NCI-H2196 (cell line): ENCODE results near the gene ARHGAP22.

Source experiments
- DNase-seq: peaks from one replicate; lab custom pipeline; 2025; ENCODE audit not compliant: unreplicated experiment; lab: John Stamatoyannopoulos, UW

Gene ARHGAP22

DNA sequence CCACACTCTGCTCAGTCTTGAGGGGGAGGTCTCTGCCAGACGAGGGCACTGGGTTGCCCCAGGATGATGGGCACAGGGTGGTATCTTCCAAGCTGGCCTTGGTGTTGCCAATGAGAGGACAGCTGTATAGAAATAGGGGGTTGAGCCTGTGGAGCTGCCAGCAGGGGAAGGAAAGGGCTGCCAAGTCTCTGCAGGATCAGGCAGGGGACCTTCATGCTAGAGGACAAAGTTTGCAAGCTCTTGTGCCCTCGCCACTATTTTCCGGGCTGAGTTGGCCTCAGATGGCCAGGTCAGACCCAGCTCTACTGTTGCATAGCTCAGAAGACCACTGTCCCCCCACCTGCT, 68.7 kb downstream of the ARHGAP22 start:
- DNase-seq, result no peak

GRCh38 chr10:48535416-48536155, 69.3 kb downstream of the ARHGAP22 start:
- DNase-seq, result no peak

DNA sequence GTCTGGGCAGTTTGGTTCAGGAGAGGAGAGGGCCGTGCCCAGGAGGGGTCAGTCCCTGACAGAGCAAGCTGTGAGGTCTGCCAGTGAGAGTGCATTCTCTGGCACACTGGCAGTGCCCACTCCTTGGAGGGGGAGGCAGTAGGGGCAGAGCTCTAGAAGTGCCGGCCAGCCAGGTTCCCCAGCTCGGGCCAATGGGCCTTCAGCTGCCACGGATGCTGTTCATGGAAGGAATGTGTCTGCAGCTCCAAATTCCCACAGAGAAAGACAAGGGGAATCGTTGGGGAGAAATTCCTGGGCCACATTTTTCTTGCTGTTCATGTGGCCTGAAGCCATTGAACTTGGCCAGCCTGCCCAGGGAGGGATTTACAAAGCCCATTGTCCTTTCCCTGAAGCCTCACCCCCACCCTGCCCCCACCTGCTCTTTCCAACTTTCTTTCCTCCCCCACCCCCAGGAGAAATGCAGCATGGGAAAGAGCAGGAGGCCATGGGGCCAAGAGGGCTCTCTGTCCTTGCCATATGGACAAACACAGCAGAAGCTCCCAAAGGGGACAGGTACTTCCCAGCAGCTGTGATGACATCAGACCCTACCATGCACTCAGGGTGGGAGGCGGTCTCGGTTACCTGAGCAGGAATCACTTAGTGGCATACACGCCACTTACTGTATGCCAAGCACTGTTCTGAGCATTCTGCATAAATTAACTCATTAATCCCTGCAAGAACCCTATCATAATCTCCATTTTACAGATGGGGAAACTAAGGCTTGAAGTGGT, 70.7 kb downstream of the ARHGAP22 start:
- DNase-seq, result no peak

- no peak for DNase-seq
Observed at GRCh38 chr10:48533540-48533939, 71.3 kb downstream of the ARHGAP22 start.

DNA sequence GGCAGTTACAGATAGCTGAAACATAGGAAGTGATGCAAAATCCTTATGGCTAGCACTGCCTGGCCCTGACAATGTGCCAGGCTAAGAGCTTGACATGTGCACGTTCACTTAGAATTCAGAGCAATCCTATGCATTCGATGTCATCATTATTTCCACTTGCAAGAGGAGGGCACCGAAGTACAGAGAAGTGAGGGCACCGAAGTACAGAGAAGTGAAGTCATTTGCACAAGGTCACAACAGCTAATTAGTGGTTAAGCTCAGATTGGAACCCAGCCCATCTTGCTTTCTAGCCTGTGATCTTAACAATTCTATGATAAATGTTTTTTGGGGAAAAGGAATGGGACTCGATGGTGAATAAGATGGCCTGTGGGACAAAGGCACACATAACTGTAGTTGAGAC, 73.4 kb downstream of the ARHGAP22 start:
- DNase-seq, result no peak

- no peak for DNase-seq
Observed at GRCh38 chr10:48529331-48529730, 75.5 kb downstream of the ARHGAP22 start.

DNA sequence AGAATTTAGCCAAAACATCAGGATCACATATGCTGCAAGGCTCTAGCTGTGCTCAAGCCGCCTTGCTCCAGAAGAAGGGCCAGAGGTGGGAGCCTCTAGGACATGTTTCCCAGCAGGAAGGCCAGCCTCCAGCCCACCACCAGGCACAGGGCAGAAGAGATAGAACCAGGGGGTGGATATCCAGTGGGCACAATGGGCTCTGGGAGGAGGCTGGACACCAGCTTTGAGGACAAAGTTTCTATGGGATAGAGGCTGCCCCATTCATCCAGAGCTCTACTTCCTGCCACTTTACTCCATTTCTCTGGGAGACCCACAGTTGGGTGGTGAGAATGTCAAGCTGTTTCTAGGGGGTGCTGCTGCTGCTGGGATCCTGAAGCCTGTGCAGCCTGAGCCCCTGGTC, 77.1 kb downstream of the ARHGAP22 start:
- no peak for DNase-seq

- DNase-seq, result no peak
Observed at GRCh38 chr10:48526846-48527505, 77.9 kb downstream of the ARHGAP22 start.

GRCh38 chr10:48526011-48526821, 78.7 kb downstream of the ARHGAP22 start:
- DNase-seq, result no peak

DNA sequence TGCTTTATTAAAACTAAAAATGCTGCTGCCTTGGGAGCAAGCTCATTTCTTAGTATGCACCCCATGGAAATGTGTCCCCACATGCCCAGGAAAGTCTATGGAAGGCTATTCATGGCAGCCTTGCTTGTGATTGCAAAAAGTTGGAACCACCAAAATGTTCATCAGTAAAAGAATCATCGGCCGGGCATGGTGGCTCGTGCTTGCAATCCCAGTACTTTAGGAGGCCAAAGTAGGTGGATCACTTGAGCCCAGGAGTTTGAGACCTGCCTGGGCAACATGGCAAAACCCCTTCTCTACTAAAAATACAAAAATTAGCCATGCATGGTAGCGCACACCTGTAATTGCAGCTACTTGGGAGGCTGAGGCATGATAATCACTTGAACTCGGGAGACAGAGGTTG, 79.8 kb downstream of the ARHGAP22 start:
- no peak for DNase-seq

DNA sequence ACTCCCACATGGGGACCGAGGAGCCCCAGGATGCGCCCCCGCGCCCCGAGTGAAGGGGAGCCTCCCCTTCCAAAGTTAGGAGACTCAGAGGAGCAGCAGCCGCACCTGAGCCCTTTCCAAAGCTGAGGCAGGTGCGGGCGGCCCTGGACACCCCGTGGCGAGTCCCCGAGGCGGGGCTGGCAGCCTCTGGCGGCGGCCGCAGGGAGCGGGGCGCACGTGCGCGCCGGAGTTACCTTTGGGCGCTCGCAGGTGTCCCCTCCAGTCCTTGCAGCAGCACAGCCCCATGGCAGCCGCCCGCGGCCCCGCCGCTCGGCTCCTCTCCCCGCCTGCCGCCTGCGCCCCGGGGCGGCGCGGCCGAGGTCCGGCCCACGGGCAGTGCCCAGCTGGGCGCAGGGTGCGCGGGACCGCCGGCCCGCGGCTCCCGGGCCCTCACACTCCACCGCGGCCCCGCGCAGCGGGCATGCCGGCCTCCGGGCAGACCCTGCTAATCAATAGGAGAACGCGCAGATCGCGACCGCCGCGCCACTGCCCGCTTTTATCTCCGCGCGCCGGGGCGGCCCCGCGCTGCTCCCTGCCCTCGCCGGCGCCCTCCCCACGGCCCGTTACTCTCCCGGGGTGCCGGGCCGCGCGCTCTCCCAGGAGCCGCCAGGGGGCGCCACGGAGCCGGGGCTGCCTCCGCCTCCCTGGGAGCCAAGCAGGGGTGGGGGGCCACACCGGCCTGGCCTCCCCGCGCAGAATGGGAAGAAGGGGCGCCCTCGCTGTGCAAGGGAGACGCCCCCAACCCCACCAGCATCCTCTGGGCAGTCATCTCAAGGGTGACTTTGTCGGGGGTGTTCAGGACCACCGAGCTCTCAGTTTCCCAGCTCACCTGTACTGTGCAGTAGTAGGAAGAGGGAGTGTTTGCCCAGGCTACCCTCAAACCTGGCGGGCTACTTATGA, 80.8 kb downstream of the ARHGAP22 start:
- no peak for DNase-seq

- no peak for DNase-seq
Observed at GRCh38 chr10:48523212-48523819, 81.6 kb downstream of the ARHGAP22 start.

DNA sequence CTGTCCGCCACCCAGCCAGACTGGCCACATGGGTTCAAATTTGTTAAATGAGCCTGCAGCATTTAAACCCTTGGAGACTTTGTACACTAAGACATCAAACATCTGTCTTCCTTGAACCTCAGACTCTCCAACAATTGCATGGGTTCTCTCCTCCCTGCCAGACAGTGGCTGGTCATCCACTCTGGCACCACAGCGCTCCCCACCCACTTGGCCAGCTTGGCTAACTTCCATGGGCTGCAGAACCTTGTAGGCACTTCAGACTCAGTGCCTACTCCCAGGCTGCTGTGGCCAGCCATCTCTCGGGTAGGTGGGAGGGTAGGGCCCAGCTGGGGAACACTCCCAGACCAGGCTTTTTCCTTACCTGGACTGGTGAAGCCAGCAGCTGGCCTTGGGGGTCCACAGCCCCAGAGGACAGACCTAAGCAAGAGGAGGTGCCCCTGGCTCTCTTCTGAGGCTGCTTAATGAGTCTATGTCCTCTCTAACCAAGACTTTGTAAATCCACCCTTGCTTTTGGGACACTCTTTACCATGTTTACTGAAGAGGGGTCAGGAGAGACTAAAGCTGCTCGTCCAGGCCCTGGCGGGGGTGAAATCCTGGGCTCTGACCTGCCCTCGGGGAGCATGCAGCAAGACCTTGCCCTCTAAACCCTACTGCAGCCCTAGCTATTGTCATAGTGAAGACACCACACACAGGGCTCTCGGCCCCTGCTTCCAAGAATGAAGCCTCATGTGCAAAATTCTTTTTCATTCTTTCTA, 82.7 kb downstream of the ARHGAP22 start:
- no peak for DNase-seq

DNA sequence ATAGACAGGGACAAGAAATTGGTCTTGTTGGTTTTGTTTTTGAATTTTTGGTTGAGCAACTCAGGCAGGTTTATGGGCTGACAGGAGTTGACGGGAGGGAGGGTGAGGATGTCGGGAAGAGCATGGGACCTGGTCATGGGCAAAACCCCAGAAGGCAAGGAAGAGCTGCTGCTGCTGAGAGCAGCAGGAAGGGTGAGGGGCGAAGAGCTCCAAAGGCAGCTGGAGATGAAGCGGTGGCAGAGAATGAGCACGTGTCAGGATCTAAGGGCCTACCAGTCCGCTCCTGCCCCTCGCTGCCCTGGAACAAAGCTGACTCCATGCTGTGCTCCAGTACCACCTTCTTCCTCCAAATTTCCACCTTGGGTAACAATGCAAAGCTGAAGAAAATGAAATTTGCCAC, 84.3 kb downstream of the ARHGAP22 start:
- no peak for DNase-seq

DNA sequence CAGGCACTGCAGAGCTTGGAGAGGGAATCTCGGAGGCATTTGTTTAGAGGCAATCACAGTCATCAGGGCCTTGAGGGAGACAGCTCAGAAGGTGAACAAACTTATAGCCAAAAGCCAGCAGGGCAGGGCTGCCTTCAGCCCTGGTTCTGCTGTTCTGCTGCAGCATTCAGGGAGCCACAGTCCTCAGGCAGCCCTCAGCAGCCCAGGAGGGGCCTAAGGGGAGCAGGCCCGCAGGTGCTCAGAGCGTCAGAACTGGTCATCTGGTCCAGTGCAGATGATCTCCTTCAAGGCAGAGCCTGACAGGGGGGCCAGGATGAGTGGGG, 84.7 kb downstream of the ARHGAP22 start:
- DNase-seq, result no peak

- no peak for DNase-seq
Observed at GRCh38 chr10:48519481-48520183, 85.2 kb downstream of the ARHGAP22 start.

DNA sequence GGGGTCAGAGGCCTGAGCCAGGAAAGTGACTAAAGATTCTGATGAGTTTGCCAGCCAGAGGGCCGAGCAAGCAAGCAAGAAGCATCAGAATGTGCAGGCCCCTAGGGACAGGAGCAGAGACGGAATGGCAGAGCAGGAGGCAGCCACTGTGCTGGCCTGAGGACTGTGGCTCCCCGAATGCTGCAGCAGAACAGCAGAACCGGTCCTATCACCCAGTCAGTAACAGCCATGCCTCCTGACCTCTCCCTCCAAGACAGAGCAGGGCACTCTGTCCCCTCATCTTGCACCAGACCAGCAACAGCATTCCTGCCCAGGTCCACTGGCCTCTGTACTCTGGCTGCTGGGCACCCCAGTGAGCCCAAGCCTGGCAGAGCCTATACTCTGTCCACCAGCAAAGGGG, 85.9 kb downstream of the ARHGAP22 start:
- DNase-seq, result no peak

DNA sequence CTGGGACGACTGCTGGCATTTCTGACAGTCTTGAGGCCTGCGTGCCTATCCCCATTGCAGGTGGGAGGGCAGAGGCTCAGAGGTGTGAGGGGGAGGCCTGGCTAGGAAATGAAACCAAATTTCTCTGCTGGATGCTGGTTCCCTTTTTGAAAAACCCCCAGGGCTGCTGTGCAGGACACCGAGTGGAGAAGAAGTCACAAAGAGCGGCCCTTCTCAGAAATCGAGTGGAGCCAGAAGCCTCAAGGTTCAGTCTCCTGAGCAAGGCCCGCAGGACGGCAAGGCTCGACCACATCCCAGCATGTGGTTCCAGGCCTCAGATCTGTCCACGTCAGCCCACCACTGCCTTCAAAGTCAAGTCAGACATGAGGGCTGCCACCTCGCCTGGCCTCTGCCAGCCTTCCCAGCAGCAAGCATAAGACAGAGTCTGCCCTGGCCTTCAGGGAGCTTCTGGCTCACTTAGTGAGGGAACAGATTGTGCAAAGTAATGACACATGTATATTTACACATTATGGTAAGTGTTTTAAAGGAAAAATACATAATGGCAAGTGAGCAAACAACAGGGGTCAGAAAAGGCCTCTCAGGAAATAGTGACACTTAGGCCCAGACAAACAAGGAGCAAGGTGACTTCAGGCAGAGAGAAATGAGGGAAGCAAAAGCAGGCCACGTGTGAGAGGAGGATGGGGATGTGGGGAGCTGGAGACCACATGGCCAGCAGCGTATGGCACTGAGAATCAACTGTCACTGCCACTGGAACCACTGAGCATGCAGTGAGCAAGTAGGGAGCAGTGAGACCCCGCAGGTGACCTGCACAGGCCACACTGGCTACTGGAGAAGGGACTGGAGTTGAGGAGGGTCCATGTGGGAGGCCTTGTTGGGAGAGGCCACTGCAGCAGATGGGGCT, 86.7 kb downstream of the ARHGAP22 start:
- no peak for DNase-seq
